ENCODE results near the gene PTGES2.
A peak's percentile ranks its signal among the peaks of the same experiment; 100 is the strongest.

The PTGES2 gene

DNA sequence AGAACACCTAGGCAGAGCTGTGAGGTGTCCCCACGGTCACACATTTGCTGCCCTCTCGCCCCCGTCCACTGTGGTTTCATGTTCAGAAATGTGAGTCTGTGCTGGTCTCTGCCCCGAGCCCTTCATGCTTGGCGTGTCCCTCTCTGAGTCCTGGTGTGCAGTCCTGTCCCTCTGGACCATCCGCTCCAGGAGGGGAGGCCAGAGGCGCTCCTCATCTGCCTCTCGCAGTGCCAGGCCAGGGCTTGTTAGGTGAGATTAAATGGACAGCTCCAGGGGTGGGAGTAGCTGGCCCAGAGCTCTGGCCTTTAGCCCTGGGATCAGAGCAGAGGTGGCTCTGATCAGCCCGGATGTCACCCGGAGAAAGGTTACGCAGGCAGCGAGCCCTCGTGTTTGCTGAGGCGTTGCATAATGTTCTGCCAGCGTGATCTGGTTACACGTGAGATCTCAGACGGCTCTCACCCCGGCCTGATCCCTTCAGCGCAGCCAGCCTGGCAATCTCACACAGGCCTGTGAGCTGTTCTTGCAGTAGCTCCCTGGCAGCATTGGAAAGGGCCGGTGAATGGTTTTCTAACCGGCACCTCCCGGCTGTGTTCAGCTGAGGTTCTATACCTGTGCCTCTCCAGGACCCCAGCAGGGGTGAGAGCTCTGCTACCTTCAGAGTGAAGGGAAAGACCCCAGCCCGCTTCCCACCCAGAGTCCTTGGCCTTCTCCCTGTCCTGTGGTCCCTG is 24.5 kb downstream of the PTGES2 start:
- no peak for DNase-seq (ENCODE audit: low read depth in 2 of 2)

DNA sequence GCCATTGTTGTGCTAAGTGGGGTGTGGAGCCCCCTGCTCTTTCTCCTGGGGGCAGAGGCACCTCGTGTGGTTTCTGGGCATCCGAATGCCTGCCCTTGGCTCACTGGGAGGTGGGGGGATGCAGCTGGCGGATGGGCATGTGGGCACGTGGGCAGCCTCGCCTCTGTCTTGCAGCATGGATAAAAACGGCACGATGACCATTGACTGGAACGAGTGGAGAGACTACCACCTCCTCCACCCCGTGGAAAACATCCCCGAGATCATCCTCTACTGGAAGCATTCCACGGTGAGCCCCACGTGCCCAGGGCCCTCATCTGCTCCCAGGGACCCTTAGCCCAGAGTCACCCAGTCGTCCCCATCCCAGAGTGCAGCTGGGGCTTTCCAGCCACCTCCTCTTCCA is 25.3 kb downstream of the PTGES2 start:
- DNase-seq (ENCODE audit: low read depth in 2 of 2), result no peak

DNA sequence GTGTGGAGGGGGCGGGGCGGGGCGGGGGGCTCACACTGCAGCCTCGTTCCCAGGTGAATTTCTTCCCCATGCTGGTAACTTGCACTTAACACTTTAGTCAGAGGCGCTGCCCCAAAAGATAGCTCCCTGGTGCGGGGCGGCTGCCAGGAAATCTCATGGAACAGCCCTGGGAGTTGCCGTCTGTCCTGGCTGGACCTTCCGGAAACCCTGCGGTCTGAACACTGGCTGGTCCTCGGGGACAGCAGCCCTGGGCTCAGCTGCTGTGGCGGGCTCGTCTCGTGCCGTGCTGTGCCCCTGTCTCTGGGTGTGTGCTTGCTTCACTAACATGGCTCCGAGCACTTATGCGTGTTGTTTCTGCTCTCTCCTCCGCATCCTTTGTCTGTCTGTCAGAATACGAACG is 25.8 kb downstream of the PTGES2 start:
- no peak for DNase-seq (ENCODE audit: low read depth in 2 of 2)

DNA sequence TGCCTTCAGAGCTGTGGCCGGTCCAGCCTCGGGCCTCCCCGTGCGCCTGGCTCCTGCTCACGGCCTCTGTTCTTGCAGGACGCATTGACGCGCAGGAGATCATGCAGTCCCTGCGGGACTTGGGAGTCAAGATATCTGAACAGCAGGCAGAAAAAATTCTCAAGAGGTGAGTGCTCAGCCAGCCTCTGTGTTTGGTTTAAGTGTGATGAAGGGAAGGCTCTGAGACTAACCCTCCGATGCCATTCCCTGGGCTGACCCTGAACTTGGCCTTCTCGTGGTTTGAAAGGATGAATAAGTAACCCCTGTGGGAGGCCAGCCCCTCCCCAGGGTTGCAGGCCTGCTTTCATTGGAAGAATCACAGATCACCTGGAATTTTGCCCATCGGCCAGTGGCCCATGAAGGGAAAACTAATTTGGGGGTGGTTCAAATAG is 26.3 kb downstream of the PTGES2 start:
- DNase-seq (ENCODE audit: low read depth in 2 of 2), result no peak

DNA sequence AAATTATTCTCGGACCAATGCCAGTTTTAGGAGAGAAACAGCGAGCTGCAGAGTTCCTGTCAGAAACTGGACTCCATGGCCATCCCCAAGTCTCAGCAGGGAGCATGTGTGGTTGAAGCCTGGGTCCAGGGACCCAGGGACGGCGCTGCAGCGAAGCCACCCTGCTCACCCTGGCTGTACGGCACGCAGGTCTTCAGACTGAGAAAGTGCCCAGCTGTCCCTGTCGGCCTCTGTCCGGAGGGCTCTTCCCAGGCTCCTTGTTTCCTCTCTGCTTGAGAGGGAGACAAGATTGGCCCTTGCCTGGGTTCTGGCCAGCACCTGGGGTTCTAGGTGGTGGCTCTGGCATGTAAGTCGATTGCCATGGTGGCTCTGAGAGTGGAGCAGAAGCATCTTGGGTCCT is 26.9 kb downstream of the PTGES2 start:
- no peak for DNase-seq (ENCODE audit: low read depth in 2 of 2)

DNA sequence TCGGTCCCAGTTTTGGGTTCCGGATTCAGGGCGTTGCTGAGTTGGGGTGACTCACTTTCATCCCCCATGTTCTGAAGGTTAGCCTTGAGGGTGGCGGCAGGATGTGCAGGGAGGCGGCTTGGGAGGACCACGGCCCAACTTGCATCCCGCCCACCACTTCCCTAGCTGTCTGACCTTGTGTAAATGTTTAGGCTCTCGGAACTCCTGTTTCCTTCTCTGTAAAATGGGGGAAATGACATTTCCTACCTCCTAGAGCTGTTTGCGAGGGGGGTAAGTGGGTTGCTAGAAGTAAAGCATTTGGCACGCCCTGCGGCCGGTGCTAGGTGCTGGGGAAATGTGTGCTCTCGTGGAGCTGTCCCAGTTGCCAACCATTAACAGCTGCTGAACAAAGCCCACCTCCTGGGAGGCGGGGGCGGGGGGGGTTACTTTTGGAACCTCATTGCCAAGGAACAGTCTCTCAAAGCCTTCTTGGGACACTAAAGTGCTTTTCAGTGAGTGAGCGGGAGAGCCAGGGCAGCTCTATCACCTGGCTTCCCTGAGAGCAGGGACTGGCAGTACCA is 27.5 kb downstream of the PTGES2 start:
- DNase-seq (ENCODE audit: low read depth in 2 of 2), result no peak

DNA sequence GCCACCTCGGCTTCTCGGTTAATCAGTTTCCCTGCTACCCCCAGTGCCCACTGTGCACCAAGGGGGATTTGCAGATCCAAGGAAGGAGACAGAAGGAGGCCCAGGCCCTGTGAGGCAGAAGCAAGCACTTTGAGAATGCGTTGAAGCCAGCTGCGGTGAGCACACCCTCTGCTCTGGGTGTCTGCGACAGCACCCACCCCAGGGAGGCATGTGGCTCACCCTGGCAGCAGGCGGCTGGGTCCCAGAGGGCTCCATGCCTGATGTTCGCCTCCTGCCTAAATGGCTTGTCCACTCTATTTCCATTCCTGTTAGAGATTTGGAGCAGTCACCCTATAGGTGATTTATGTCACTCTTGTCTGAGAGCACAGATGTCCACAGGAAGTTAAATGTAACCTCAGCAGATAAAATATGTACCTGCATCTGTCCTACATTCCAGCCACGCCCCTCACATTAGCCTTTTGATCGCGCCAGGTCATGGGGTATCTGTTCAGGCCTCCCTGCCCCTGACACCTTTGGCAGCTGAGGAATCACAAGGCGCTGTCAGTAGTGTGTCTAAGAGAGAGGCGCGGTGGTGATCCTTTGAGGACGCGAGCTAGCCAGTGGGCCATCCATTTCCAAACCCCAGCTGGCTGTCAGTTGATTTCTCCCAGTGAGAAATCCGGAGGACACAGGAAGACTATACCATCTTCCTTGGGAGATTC is 28.1 kb downstream of the PTGES2 start:
- DNase-seq (ENCODE audit: low read depth in 2 of 2), result no peak

DNA sequence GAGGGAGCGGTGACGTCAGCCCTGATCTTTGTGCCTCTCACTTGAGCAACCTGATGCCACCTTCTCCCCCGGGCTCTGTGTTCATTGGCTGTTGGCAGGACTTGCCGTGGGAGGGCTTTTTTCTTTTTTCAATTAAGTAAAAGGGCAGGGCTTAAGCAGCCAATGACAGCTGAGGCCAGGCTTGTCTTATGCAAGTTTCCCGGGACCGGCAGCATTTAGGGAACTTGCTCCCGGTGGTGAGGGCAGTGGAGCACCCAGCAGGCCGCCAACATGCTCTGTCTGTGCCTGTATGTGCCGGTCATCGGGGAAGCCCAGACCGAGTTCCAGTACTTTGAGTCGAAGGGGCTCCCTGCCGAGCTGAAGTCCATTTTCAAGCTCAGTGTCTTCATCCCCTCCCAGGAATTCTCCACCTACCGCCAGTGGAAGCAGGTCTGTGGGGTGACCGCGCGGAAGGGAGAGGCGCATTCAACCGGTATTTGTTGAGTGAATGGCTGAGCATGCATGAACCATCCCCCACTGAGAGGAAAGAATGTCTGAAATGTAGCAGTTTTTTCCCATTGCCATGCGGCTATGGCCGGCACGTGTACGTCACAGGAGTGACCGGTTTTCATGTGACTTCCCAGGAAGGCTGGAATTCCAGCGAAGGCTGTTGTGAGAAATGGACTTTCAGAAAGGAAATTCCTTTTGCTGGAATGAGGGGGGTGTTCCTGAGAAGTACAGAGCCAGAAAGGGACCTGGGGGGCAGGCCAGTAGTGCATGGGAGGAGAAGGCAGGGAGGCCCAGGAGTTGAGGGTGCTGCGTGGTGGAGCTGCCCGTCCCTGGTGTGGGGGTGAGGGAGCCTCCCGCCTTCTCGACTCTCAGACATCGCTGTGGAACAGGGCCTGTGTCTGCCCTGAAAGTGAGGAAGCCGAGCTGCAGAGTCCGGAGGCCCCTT is 29.0 kb downstream of the PTGES2 start:
- DNase-seq (ENCODE audit: low read depth in 2 of 2), result peak; percentile 54 to 56

DNA sequence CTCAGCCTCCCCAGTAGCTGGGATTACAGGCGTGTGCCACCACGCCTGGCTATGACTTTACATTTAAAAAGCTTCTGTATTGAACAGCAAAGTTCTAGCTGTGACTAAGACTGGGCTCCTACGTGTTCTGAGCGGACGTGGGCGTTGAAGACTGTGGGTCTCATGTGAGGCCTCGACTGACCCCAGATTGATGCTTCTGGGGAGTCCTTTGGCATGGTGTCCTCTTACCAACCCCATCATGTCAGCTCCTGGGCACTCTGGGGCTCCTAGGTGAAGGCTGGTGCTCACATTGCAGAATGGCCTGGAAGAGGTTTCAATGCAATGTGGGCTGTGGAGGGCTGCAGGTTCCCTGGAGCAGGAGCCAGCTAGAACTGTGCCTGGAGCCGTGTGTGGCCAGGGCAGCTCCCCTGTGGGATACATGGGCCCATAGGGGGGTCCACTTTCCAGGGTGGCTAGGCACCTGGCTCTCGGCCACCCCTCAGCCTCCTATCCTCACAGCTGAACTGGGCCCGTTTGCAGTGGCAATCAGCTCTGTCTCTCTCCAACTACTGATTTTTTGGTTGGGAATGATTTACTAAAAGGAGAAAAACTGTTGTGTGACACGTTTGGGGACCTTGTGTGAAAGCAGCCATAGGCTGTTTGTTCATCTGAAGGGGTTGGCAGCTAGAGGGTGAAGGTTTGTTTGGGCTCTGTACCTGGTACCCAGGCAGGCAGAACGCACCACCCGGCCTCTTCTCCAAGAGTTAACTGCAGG is 29.8 kb downstream of the PTGES2 start:
- DNase-seq (ENCODE audit: low read depth in 2 of 2), result no peak

DNA sequence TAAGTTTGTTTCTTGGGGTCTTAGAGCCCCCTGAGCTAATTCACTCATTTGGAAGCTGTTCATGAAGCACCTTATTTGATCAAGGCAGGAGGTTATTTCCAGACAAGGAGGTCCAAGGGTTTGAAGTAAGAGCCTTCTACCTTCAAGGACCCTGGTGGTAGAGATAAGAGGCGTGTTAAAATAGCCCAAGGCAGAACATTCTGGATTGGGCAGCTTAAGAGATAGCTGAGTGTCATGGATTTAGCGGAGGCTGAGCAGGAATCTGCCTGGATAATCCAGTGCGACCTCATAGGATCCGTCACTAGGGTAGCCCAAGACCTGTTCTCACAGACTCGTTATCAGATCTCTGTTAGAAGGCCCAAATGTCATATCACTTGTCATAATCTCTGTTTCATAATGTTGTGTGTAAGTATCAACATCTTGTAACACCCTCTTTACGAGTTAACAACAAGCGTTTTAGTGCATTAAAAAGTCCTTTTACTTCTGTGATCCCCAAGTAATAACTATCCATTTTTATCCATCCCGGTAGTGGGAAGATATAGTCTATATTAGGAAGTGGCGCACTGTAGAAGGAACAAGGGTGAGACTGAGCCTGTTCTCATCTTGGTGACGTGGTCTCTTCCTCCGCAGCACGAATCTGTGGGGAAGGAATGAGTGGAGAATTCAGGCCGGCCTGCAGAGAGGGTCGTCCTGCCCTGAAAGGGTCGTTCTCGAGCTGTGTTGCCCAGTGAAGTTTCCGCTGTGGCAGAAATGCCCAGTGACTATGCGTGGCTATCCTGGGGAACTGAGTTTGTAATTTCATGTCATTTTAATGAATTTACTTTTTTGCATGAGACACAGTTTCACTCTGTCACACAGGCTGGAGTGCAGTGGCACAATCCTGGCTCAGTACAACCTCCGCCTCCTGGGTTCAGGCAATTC is 30.7 kb downstream of the PTGES2 start:
- no peak for DNase-seq (ENCODE audit: low read depth in 2 of 2)

DNA sequence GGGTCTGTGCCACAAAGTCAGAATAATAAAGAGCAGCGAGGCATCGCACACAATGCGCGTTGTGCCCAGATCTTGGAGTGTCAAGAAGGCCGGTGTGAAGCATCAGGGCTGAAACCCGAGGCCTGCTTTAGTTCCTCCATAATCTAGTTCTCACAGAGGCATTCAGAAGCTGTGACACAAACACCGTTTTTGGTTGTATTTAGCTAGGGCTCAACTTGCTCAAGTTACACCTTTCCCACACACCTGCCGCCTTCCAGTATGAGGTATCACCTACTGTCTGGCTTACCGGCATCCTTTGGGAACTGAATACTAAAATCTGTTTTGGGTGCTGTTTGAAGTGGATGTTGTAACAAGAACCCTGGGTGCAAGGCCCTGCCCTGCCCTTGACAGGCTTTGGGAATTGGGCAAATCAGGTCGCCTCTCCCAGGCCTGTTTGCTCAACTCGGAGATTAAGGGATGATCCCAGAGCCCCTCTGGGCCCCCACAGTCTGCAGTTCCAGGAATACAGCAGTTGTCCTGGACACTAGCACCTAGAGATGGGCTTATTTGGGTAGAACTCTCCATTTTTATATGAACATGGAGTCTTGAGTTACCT is 32.5 kb downstream of the PTGES2 start:
- no peak for DNase-seq (ENCODE audit: low read depth in 2 of 2)

DNA sequence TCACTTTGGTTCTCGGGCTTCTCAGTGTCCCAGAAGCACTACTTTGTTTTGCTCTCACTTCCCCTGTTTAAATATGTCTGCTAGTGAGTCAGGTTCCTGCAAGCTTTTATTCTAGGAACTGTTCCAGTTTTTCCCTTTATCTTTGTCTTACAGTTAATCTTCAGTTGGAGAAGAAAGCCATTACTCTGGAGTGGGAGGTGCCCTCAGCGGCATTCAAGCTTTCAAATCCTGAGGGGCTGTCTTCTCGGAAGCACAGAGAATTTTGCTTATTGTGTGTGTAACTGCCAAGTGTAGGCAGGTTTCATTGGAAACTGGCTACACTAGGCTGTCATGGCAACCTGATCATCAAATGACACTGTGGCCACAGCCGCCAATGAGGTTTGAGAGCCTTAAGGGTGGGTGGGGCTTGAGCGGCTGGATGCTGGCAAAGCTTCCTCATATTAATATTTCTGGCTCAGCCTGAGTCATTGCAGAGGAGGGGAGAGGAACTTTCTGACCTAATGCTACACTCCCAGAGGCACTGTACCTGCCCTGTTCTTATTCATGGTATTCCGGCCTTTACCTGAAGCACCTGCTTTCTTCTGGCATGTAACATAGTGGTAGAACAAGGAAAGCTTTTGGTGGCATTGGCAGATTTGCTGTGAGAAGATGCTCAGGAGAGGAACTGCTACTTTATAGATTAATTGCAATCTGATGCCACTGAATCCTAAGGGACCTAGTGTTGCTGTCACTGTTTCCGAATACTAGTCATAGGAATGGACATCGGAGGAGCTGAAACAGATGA is 33.2 kb downstream of the PTGES2 start:
- peak; percentile 70 to 79 for DNase-seq (ENCODE audit: low read depth in 2 of 2)

DNA sequence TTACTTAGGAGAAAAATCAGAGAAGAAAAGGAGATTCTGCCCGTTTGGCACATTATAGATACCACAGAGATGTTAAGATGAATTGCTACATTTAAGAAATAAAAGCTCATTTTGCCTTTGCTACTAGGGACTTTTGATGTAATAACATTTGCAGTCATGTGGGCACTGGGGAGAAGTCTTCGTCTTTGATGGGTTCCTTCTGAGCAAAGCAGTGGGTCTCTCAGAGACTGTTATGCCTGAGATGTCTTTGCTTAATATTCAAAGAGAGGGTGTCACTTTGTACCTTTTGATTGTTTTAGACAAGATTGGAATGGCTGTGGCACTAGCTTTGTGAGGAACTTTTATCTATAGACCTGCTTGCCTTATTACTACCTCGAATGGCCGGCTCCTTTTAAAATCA is 34.5 kb downstream of the PTGES2 start:
- no peak for DNase-seq (ENCODE audit: low read depth in 2 of 2)

DNA sequence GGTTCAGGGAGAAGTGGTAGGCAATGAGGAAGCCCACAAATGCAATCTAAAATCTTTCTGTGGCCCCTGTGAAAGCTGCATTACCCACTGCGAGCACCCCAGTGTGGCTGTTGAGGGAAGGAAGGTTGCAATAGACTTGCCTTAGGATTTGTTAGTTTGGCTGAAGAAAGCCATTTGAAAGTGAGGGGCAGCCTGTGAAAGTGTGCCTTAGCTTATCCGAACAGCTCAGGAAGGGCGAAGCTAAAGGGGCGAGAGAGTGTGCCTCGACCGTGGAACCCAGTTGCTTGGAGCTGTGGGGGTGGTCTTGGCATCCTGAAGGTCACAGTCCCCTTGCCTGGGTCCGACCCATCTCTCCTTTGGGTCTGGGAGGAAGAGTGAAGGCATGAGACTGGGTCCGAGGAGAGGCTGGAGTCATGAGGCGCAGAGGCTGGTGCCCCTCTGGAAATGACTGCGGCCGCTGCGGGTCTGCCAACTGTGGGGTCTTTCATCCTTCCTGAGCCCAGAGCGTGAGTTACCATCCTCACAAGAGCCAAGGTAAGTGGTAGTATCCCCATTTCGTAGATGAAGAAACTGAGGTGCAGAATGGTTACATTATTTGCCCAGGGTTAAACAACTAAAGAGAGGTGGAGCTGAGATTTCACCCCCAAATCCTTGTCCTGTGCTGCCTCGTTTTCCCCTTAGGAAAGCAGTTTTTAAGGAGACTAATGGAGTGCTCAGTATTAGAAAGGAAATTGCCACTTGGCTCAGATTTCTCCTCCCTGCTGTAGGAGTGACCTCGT is 35.1 kb downstream of the PTGES2 start:
- DNase-seq (ENCODE audit: low read depth in 2 of 2), result no peak

DNA sequence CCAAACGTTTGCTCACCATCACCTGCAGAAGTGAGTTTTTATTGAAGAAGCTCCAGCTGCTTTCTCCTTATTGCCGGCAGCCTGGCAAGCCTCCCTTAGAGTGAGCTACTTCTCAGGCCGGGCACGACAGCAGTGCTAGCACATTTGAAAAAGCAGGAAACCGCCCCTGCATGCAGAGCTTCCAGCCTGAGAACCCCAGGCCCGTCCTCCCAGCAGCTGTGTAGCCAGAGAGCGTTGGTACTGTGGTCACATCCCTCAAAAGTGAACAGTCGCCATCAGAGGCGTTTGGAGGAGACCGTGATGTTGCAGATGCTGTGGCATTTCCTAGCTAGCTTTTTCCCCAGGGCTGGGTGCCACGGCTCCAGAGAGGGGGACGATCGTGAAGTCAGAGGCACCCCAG is 36.0 kb downstream of the PTGES2 start:
- no peak for DNase-seq (ENCODE audit: low read depth in 2 of 2)

DNA sequence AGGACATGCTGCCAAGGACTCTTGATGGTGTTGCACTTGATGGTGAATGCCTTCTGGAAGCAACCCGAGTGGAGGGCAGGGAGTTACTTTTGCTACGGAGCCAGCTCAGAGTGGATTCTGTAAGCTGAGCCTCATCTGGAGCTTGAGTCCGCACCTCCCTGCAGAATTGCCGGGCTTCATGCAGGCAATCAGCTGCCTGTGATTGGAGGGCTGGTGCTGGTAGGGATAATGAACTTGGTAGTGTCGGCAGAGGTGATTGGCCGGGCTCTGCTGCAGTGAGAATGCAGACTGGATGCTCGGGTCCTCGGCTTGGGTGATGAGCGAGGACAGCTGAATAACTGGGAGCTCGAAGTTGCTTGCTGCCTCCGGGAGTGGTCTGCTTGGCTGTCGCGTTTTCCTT is 36.4 kb downstream of the PTGES2 start:
- no peak for DNase-seq (ENCODE audit: low read depth in 2 of 2)

DNA sequence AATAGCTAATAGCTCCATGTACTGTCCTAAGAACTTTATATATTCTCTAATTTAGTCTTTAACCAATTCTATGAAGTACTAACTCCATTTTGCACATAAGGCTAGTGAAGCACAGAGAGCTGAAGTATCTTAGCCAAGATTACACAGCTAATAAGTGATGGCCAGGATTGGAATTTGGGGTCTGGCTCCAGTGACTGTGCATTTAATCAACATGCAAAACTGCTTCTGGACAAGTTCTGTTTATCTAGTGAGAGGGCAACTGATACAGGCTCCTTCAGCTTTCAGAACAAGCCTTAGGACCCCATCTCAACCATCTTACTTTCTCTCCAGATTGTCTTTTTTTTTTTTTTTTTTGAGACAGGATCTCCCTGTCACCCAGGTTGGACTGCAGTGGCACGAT is 38.2 kb downstream of the PTGES2 start:
- no peak for DNase-seq (ENCODE audit: low read depth in 2 of 2)

DNA sequence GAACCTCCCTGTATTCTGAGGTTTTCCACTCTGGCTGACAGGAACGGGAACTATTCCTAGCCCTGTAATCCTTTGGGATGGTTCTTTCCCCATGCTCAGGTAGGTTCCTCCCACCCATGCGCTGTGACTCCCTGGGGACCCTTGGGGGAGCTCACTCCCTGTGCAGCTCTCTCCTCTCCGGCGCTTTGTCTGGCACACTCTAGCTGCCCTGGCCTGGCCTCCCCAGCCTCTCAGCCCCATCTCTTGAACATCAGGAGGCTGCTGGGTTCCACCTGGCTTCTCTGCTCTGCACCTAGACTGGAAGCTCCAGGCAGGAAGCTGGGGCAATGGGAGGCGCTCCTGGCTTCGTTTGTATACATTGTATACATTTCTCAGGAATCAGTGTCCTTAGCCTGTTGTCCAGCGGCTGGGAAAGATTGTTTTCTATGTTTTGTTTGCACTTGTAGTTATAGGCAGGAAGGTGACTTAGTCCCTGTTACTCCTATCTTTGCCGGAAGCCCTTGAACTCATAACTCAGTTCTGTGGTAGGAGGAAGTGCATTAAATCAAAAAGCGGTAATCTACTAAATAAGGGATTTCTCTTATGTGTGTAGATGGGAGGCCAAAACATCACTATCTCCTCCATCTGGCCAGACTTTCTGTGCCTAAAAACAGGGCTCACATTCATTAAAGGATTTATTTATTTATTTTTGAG is 39.1 kb downstream of the PTGES2 start:
- no peak for DNase-seq (ENCODE audit: low read depth in 2 of 2)
